ENCODE results near the gene TWIST2. TPM values are rescaled to one million over a fixed set of nuclear protein-coding genes. Genes with fewer than 3 reads are reported as not detected.

The TWIST2 gene
- polyA plus RNA-seq, 1 of the 3 experiments (the other 2 are of a cell fraction), result 19.5 TPM

DNA sequence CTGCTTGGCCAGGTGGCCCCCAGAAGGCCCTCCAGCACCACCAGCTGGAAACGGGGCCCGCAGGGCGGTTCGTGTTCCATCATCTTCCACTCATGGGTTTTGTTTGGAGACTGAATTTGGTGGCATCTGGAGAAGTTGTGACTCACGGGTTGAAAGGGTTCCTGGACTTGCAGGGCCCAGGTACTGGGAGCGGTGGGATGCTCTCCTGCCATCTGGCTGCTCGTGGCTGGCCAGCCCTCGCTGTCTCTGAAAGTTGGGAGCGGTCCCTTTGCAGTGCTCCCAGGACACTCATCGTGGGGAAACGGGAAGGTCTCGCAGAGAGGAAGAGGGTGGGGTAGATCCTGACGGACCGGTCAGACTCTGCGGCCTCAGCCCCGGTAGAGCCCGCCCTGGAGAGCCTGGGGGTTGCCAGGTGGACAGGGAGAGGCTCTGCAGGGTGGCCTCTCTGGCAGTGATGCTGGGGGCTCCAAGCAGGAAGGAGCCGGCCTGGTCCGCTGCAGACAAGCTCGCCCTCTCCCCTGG is 47.5 kb downstream of the TWIST2 start:
- no peak overlapping the region for H3K4me3 ChIP-seq (ENCODE audit: low read depth in 2 of 2, low read length in 1 of 2)
- 91% methylated on average over 14 of the region's 20 CpGs for WGBS (ENCODE audit: low lambda C conversion rate)
- H3K9ac ChIP-seq, result no peak overlapping the region
- ChIA-PET POLR2A (no interaction called here), CTCF (no interaction called here)
- no peaks in the 10 kb centered on the region for H4K20me1 ChIP-seq (ENCODE audit: insufficient read depth)
- H2AFZ ChIP-seq (ENCODE audit: low read depth), result no peak overlapping the region
- no peaks in the 10 kb centered on the region for H3K4me1 ChIP-seq (ENCODE audit: control insufficient read depth in 1 of 2, insufficient read depth in 2 of 2, low read depth in 1 of 2, low read length in 1 of 2)
- H3K27ac ChIP-seq (ENCODE audit: low read depth in 2 of 2, low read length in 1 of 2), result no peak overlapping the region
- no peaks in the 10 kb centered on the region for H3F3A ChIP-seq (replicated peaks; ENCODE audit: insufficient read depth)
- H3K36me3 ChIP-seq (replicated peaks in 1 of 2; ENCODE audit: control insufficient read depth in 1 of 2, insufficient read depth in 2 of 2, low read length in 1 of 2), result no peaks in the 10 kb centered on the region
- no peak for DNase-seq
- no peaks in the 10 kb centered on the region for H3K9me2 ChIP-seq
- H3K4me2 ChIP-seq, result no peak overlapping the region
- H3K27me3 ChIP-seq (ENCODE audit: insufficient read depth), result no peaks in the 10 kb centered on the region
- no peak for TF ChIP-seq MEF2A (IDR thresholded peaks at IDR 0.05; ENCODE audit: borderline replicate concordance, low read depth)
- TF ChIP-seq YY1 (IDR thresholded peaks at IDR 0.05; ENCODE audit: low read depth), result no peak
- TF ChIP-seq, protein P1, sequence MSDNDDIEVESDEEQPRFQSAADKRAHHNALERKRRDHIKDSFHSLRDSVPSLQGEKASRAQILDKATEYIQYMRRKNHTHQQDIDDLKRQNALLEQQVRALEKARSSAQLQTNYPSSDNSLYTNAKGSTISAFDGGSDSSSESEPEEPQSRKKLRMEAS (IDR thresholded peaks at IDR 0.05; ENCODE audit: low read depth), result no peak
- no peak for TF ChIP-seq JUND (IDR thresholded peaks at IDR 0.05)
- no peak for TF ChIP-seq FOSL2 (IDR thresholded peaks at IDR 0.05; ENCODE audit: borderline replicate concordance, low read depth)
- TF ChIP-seq RAD21 (IDR thresholded peaks at IDR 0.05; ENCODE audit: low read length), result no peak
- TF ChIP-seq, protein P2, sequence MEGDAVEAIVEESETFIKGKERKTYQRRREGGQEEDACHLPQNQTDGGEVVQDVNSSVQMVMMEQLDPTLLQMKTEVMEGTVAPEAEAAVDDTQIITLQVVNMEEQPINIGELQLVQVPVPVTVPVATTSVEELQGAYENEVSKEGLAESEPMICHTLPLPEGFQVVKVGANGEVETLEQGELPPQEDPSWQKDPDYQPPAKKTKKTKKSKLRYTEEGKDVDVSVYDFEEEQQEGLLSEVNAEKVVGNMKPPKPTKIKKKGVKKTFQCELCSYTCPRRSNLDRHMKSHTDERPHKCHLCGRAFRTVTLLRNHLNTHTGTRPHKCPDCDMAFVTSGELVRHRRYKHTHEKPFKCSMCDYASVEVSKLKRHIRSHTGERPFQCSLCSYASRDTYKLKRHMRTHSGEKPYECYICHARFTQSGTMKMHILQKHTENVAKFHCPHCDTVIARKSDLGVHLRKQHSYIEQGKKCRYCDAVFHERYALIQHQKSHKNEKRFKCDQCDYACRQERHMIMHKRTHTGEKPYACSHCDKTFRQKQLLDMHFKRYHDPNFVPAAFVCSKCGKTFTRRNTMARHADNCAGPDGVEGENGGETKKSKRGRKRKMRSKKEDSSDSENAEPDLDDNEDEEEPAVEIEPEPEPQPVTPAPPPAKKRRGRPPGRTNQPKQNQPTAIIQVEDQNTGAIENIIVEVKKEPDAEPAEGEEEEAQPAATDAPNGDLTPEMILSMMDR (IDR thresholded peaks at IDR 0.05), result no peak
- TF ChIP-seq CHD2 (IDR thresholded peaks at IDR 0.05; ENCODE audit: low read length, partially characterized antibody), result no peak
- TF ChIP-seq MXI1 (IDR thresholded peaks at IDR 0.05; ENCODE audit: low read depth, low read length), result no peak
- no peak for TF ChIP-seq RXRA (IDR thresholded peaks at IDR 0.05; ENCODE audit: borderline replicate concordance, low read depth)
- no peak for TF ChIP-seq SMC3 (IDR thresholded peaks at IDR 0.05; ENCODE audit: low read depth, low read length)
- no peaks in the 10 kb centered on the region for H3K9me3 ChIP-seq
- no peaks in the 10 kb centered on the region for H3K79me2 ChIP-seq (ENCODE audit: insufficient read depth)

DNA sequence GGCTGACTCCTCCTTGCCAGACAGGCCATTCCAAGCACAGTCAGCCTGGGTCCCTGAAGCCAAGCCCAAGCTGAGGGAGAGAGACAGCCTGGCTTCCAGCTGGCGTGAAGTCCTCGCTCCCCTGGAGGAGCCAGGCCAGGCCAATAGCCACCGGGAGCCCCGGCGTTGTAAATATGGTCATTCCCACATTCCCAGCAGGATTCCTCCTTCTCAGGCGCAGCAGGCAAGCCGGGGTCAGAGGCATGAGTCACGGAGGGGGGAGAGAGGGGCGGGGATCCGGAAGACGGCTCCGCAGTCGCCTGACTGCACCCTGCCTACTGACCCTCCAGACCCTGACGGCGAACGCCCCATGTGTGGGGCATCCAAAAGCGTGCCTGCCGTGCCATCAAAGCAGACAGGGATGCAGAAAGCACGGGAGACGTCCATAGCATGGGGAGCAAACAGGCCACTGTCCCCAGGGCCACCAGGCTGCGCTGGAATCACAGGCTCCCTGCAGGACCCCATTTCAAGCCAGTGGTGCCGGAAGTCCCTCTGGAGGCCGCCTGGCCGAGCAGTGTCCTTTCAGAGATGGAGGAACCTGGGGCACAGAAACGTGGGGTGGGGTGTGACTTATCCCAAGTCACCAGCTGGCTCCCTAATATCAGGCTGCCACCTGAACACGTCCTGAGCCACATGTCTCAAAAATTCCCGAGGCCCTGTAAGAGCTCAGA is 48.2 kb downstream of the TWIST2 start:
- H3K4me2 ChIP-seq, result no peak overlapping the region
- no peak for DNase-seq
- ChIA-PET CTCF (no interaction called here), POLR2A (no interaction called here)
- H3K9ac ChIP-seq, result no peak overlapping the region
- no peaks in the 10 kb centered on the region for H4K20me1 ChIP-seq (ENCODE audit: insufficient read depth)
- no peaks in the 10 kb centered on the region for H3K4me1 ChIP-seq (ENCODE audit: control insufficient read depth in 1 of 2, insufficient read depth in 2 of 2, low read depth in 1 of 2, low read length in 1 of 2)
- H3K36me3 ChIP-seq (replicated peaks in 1 of 2; ENCODE audit: control insufficient read depth in 1 of 2, insufficient read depth in 2 of 2, low read length in 1 of 2), result no peaks in the 10 kb centered on the region
- WGBS (ENCODE audit: low lambda C conversion rate), result 85% methylated on average over 19 of the region's 27 CpGs
- H3K27me3 ChIP-seq (ENCODE audit: insufficient read depth), result no peaks in the 10 kb centered on the region
- no peak overlapping the region for H3K4me3 ChIP-seq (ENCODE audit: low read depth in 2 of 2, low read length in 1 of 2)
- H3K79me2 ChIP-seq (ENCODE audit: insufficient read depth), result no peaks in the 10 kb centered on the region
- H2AFZ ChIP-seq (ENCODE audit: low read depth), result no peak overlapping the region
- H3K9me2 ChIP-seq, result no peaks in the 10 kb centered on the region
- TF ChIP-seq FOXJ3 (CRISPR knock-in tag; IDR thresholded peaks at IDR 0.05), result no peak
- no peak for TF ChIP-seq SMC3 (IDR thresholded peaks at IDR 0.05; ENCODE audit: low read depth, low read length)
- no peak for TF ChIP-seq MEF2A (IDR thresholded peaks at IDR 0.05; ENCODE audit: borderline replicate concordance, low read depth)
- H3K27ac ChIP-seq (ENCODE audit: low read depth in 2 of 2, low read length in 1 of 2), result no peak overlapping the region
- H3K9me3 ChIP-seq, result no peaks in the 10 kb centered on the region
- H3F3A ChIP-seq (replicated peaks; ENCODE audit: insufficient read depth), result no peaks in the 10 kb centered on the region
